Activated CD4-positive, alpha-beta T cell treated with anti-CD3 and anti-CD28 coated beads, Interleukin-2, Interleukin-4, amounts not matched to agents 100 ng/mL and 50 ng/mL, durations not matched to agents 16 hours and 8 hours (primary cell): Measurements from ENCODE around the gene TOLLIP.
A peak's percentile ranks its signal among the peaks of the same experiment; 100 is the strongest.
"Not testable (repeated sequence)": the region's sequence is repeated elsewhere in the genome, so short reads cannot be mapped to it uniquely, and the experiment has no call there.

ENCODE experiments used
- DNase-seq: peaks from one replicate; pipeline ENCODE4 v3.0.0-alpha.2; 2020; ENCODE audit warnings: low spot score

The TOLLIP gene

DNA sequence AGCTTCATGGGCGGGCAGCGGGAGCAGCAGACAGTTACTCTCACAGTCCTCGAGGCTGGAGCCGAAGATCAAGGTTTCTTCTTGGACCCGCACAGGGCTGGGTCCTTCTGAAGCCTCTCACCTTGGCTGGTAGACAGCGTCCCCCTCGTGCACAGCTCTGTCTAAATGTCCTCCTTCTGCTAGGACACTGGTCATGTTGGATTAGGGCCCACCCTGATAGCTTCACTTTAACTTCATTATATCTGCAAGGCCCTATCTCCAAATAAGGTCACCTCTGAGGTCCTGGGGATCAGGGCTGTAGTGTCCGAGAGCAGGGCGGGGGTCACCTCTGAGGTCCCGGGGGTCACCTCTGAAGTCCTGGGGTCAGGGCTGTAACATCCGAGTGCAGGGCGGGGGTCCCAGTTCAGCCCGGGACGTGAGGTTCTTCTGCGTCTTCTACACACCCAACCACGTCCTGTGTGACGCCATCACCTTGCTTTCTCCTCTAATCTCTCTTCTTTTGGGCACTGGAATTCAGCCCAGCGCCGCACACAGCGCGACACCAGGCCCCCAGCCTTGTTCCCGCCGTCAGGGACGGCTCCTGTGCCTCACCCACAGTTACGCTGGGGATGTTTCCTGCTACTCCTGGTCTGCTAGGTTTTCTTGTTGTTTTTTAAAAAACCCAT lies 34.1 kb upstream of the TOLLIP start:
- DNase-seq: no peak

DNA sequence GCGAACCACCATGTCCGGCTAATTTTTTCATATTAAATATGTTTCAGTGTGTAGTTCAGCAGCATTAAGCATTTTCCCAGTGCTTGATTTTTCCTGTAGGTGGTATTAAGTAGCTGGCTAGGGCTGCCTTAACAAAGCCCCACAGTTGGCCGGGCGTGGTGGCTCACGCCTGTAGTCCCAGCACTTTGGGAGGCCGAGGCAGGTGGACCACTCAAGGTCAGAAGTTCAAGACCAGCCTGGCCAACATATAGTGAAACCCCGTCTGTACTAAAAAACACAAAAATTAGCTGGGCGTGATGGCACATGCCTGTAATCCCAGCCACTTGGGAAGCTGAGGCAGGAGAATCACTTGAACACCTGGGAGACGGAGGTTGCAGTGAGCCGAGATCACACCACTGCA lies 33.5 kb upstream of the TOLLIP start:
- DNase-seq: no peak

DNA sequence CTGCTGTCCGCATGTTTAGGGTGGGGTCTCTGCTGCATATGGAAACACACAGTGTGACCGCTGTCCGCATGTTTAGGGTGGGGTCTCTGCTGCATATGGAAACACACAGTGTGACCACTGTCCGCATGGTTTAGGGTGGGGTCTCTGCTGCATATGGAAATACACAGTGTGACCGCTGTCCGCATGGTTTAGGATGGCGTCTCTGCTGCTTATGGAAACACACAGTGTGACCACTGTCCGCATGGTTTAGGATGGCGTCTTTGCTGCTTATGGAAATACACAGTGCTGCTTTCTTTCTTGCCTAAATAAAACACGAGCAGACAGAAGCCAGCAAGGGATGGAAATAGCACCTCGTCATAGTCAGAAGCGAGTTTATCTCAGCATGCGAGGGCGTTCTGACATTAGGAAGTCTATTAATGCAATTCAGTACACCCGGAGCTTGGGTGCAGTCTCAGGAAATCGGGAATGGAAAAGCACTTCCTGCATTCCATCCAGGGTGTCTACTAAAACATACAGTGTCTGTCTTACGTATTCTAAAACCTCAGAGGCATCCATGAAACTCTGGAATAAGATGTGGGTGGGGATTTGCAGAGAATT lies 32.6 kb upstream of the TOLLIP start:
- no peak for DNase-seq

DNA sequence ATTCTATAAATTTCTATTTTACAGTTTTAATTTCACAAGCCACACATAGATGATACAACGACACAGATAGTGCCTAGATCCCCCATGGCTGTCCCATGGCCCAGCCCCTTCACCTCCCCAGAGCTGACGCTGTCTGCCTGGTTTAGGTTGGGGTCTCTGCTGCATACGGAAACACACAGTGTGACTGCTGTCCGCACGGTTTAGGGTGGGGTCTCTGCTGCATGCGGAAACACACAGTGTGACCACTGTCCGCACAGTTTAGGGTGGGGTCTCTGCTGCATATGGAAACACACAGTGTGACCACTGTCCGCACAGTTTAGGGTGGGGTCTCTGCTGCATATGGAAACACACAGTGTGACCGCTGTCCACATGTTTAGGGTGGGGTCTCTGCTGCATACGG lies 31.8 kb upstream of the TOLLIP start:
- DNase-seq: not testable (repeated sequence)

DNA sequence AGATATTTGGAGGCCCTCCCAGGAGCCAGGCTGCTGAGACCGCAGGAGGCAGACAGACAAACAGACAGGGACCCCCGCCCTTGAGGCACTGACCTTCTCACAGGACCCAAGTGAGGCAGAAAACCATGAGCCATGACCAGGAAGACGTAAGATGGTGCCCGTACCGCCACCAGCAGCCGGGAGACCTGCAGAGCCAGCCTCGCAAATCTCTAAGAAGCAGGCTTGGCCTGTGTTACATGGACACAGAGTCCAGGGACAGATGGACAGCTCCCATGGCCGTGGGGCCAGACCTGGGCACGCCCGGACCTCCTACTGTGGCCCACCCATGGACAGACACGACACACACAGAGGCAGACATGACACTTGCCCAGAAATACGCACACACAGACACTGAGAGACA lies 30.7 kb upstream of the TOLLIP start:
- DNase-seq: no peak

DNA sequence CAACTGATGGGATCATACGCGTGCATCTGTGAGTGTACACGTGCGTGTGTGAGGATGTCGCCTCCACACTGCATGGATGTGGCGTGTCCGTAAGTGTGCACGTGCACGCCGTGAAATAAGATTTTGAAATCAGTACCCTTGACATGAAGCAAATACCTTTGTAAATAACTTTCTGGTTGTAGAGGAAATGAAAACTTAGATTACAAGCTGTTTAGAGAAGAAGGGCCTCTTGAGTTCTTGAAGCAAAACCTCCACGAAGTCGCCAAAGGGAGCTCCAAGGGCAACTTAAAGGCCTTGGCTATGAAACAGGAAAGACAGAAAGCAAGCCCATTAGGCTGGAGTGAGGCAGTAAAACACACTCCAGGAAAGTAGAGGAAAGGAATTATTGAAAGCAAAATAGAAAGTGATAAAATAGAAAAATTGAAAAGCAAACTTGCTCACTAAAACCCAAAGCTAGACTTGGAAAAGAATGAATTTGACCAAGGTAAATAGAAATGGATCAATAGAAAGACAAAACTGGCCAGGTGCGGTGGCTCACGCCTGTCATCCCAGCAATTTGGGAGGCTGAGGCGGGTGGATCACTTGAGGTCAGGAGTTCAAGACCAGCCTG lies 29.7 kb upstream of the TOLLIP start:
- no peak for DNase-seq

DNA sequence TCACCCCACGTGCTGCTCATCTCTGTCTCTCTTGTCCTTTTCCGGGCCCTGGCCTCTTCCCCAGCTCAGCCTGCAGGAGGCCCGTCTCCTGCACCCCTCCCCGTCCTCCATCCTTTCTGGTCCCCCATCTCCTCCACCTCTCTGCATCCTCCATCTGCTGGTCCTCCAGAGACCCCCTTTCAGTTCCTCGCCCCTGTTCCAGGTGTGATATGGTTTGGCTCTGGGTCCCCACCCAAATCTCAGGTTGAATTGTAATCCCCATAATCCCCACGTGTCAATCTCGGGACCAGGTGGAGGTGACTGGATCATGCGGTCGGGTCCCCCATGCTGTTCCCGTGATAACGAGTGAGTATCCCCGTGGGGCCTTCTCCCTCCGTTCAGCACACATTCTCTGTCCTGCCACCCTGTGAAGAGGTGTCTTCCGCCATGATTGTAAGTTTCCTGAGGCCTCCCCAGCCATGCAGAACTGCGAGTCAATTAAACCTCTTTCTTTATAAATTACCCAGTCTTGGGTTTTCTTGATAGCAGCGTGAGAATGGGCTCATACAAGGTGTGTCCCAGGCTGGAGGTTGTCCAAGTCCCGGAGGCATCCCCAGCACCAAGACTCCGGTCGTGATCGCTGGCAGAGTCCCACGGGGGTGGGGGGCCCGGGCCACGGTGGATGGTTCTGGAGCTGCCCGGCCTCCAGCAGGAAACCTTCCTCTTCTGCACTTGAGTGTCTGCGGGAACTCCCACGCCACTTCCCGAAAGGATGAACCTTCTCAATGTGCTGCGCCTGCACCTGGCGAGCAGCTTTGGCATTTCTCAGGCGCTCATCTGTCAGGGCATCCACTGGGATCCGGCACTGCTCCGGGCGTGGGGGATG lies 29.0 kb upstream of the TOLLIP start:
- DNase-seq: no peak

DNA sequence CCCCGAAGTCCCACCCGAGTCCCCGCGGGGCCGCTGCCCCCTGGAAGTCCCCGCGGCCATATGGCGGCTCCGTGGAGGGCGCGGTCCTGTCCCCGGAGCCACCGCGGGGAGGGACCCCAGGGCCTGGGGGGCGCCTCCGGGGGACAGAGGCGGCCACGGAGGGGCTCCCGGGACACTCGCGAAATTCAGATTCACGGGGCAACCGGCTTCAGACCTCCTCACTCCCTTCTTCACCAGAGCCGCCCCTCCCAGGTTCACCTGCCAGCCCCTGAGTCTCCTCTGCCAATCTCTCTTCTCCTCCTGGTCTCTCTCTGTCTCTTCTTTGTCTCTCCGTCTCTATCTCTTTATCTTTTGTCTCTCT lies 28.2 kb upstream of the TOLLIP start:
- no peak for DNase-seq

DNA sequence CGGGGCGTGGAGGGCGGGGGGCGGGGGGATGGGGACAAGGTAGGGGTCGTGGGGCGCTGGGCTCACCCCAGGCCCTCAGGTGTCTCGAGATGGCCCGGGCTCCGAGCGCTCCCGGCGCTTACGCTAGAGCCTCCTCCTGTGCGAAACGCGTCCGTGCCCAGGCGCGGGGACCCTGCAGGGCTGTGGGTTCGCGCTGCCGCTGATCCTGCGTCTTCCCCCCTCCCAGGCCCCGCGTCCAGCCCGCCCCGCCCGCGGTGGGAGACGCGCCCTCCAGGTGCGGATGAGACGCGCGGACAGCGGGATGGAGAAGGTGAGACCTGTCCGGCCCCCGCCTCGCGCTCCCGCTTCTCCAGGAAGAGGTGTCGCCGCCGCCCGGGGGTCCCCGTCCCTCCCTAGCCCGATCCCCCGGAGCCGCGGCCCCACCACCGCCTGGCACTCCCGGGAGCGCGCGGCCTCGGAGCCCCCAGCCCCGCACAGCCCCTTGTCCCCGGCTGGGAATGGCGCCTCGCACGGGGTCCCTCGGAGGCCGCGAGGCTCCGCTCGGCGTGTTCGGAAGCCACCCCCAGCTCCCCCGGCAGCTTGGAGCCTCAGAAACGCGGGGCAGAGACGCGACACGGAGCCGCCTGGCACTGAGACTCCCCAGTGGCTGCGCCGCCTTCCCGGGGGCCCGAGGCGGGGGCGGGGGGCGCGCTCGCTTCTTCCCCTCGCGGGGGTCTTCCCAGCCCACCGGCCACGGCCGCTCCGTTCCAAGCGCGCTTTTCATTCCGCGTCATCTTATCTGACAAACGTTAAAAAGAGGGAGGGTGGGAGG lies 27.6 kb upstream of the TOLLIP start:
- DNase-seq: no peak

DNA sequence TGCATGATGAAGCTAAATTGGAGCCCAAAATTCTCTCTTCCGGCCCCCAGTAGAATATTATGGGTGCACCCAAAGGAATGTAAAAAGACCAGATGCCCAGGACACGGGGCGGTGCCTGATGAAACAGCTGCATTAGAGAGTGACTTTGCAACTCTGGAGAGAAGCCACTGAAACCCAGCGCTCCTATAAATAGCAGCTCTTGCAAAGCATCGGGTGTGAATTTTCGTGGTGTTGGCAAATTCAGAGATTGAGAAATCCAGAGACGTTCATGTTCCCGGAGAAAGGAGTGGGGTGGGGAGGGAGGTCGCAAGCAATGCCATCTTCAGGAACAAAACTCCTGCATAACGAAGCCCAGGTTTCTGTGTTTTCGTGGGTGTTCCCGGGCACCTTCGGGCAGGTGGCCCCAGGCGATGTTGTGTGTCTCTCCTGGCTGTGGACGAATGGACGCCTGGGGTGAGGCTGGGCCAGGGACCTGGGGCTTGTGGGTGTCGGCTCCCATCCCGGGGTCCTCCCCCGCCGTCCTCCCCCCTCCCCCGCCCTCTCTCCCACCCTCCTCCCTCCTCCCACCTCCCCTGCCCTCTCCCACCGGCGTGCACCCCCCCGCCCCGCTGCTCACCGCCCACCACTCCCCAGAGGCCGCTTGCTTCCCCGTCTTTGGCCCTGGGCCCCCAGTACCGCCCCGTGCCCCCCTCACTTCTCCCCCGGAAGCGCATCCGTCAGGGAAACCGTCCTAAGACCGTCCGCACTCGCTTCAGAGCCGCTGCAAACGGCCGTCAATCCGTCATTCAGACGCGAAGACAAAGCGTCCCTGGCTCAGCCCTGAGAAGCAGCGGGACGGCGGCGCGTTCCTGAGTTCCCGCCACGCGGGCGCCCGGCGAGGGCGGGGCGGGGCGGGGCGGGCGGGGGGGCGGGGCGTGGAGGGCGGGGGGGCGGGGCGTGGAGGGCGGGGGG lies 26.7 kb upstream of the TOLLIP start:
- peak; percentile 38 for DNase-seq

DNA sequence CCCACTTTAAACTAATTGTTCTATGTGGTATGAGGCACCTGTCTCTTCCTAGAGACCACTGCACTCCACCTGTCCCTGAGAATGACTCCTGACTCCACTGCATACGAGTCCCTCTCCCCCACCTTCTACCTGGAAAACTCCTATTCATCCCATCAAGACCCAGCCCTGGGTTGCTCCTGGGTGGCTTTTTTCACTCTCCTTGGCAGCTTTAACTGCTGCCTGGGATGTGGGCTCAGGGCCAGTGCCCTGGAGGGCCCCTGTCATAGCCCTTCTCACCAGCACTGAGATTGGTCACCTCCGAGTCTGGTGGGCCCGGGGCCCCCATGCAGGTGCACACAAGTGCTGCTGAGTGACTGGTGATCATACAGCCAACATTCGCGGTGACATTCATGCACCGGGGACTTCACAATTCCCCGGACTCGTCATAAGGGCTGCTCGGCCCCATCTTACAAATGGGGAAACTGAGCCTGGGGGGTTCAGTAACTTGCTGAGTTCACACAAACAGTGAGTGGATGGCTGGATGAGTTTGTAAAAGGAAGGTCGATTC lies 25.9 kb upstream of the TOLLIP start:
- no peak for DNase-seq

DNA sequence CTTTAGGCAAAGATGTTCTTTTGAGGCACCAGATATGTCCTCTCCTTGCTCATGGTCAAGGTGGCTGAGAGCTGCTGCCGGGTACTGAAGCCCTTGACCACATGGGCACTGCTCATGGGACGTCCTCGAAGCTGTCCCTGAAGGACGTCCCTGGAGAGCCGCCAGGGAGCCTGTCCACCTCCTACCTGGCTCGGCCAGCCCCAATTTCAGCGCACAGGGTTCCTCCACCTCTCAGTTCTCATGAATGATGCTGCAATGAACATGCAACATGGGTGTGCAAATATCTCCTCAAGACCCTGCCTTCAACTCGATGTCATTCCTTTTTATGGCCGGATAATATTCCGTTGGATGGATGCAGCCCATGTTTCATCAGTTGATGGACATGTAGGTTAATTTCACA lies 24.4 kb upstream of the TOLLIP start:
- DNase-seq: no peak

DNA sequence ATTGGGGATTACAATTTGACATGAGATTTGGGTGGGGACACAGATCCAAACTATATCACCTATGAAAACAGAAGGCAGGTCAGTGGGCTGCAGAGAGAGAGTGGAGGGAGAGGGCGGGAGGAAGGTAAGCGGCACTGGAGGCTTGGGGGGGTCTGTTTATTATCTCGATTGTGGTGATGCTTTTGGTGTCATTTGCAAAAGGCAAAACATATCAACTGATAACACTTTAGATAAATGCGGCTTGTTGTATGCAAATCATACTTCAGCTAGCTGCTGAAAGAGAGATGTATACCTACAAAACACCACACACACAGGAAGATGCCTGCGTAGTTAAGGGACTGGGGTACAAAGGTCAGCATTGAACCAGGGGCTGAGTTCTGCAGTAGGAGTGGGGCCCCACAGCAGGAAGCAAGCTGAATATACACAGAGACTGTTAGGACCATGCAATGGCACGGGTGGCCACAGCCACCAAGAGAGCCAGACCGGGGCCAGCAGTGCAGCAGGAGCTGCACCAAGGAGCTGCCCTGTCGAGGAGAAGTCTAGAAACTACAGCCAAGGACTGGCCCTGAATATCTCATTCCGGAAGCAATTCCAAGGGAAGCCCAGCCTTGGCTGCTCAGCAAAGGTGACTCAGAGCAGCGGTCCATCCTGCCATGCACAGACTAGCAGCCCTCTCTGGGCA lies 23.8 kb upstream of the TOLLIP start:
- DNase-seq: no peak

DNA sequence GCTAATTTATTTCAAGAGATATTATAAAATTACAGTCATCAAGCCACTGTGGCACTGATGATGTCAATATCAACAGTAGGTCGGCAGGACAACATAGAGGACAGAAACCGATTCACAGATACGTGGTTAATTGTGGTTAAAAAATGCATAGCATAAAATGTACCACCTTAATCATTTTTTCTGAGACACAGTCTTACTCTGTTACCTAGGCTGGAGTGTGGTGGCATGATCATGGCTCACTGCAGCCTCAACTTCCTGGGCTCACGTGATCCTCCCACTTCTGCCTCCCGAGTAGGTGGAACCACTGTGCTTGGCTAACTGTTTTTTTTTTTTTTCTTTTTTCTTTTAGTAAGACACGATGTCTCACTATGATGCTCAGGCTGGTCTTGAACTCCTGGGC lies 21.0 kb upstream of the TOLLIP start:
- no peak for DNase-seq

DNA sequence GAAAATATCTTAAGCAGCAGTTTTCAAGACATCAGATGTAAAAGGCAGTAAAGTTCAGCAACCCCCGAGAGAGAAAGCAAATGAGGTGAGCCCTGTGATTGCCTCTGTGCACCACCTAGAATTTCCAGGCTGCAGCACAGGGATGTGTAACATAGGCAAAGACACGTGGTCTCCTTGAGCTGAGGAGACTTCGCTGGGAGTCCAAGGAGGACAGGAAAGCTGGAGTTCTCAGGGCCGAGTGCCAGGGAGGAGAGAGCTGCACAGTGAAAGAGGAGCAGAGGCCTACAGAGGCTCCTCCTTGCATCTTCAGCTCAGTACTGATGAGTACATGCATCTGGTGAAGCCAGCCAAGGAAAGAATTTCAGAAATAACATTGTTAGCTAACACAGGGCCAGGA lies 17.6 kb upstream of the TOLLIP start:
- DNase-seq: no peak

DNA sequence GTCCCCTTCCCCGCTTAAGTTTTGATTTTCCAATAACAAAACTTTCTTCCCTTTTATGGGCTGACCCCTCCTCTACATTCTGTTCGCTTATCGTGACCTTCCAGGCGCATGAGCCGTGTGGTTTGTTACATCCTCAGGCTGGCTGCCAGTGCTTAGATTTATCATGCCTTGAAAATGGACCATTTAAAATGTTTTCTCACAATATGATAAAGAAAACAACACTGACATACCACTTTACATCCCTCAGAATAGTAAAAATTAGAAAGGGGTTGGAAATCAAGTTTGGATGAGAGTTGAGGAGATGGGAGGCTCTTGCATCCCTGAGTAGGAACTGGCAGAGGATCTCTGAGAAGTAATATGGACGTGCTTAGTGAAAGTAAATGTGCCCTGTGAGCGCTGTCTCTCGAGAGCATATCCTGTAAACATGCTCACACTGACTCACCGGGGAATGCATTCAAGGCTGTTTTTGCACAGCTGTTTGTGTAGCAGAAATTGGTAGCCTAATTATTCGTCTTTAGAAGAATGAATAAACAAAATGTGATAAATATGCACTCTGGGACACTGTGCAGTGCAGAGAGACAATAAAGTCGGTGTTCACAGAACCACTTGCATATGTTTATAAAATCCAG lies 17.1 kb upstream of the TOLLIP start:
- DNase-seq: no peak

DNA sequence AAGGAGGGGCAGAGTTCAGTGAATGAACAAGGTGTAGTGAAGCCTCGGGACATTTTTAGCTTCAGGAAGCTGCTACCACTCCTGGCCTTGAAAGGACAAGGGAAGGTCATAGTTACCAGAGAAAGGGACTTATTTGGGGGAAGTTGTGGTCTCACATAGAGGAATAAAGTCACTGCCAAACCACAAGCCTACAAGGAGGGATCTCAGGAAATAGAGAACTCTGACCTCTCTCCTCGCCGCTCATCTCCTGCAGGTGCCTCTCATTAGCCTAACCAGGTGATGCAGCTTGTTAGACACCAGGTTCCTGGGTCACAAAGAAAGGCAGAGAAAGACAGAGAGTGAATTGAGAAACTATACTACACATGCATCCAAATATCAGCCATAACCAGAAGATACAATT lies 14.3 kb upstream of the TOLLIP start:
- no peak for DNase-seq

DNA sequence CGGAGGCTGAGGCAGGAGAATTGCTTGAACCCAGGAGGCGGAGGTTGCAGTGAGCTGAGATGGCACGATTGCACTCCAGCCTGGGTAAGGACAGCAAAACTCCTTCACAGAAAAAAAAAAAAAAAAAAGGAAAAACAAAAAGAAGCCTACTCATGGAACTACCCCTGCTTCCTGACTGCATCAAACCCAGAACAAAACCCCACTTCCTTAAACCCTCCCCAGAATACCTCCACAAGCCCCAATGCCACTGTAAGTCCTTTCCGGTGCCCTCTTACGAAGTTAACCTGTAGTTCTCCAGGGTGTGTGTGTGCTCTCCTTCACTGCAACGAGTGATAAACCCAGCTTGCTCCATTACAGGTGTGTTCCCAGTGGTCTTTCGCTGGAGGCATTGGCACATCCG lies 8.6 kb upstream of the TOLLIP start:
- no peak for DNase-seq

DNA sequence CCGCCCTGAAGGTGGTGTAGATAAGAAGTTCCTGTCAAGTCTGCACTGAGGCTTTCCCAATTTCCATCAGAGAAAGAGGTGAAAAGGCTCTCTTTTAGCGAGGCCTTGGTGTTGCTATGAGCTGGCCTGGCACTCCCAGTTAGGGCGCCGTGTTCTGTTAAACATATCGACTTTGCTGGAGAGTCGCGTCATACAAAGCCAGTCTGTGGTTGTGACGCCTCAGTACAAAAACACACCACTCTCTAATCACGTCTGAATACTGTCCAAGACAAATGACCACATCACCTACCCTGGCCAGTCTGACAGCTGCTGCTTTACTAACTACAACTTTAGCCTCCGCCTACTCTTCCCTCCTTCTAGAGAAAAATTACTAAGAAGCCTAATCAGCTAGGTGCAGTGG lies 8.0 kb upstream of the TOLLIP start:
- DNase-seq: no peak
